HL-60/S4 treated with phorbol 12-myristate 13-acetate at 8.2 ng/mL for 4 days and 3 days (cell line): ENCODE data around the gene SRF.

Experiments
- in situ Hi-C: fragments of 300-500 bp; cut with MboI; formaldehyde crosslinking; loops from 2 replicates; pipeline ENCODE4 v1.15.0; 2022; ENCODE audit warnings: low sequenced_read_pairs

The SRF gene

GRCh38 chr6:43207286-43207685, 36.2 kb downstream of the SRF start:
- in situ Hi-C loops: no loop called here

- in situ Hi-C loops: no loop called here
These were observed 40.9 kb downstream of the SRF start for GRCh38 chr6:43211955-43212354.

GRCh38 chr6:43213431-43213830, 42.4 kb downstream of the SRF start:
- in situ Hi-C loops: no loop called here

- in situ Hi-C loops: no loop called here
These were observed 44.0 kb downstream of the SRF start for GRCh38 chr6:43215066-43215465.

GRCh38 chr6:43216200-43216599, 45.1 kb downstream of the SRF start:
- in situ Hi-C loops: no loop called here

GRCh38 chr6:43217351-43217750, 46.3 kb downstream of the SRF start:
- in situ Hi-C loops: no loop called here

GRCh38 chr6:43219119-43219518, 48.0 kb downstream of the SRF start:
- in situ Hi-C loops: no loop called here

GRCh38 chr6:43219814-43220213, 48.7 kb downstream of the SRF start:
- in situ Hi-C loops: no loop called here

GRCh38 chr6:43220439-43220951, 49.4 kb downstream of the SRF start:
- in situ Hi-C loops: no loop called here

- in situ Hi-C loops: no loop called here
These were observed 50.2 kb downstream of the SRF start for GRCh38 chr6:43221046-43221972.

GRCh38 chr6:43222418-43223059, 51.5 kb downstream of the SRF start:
- in situ Hi-C loops: no loop called here

GRCh38 chr6:43223175-43223574, 52.1 kb downstream of the SRF start:
- in situ Hi-C loops: no loop called here

- in situ Hi-C loops: no loop called here
These were observed 55.3 kb downstream of the SRF start for GRCh38 chr6:43226192-43226851.

- in situ Hi-C loops: no loop called here
These were observed 58.1 kb downstream of the SRF start, which contains the start of gene DNPH1 for GRCh38 chr6:43228951-43229802. Gene DNPH1, minus strand, starts transcription at chr6:43229481. Its CDS starts 25 bp downstream, at chr6:43229456.

- in situ Hi-C loops: no loop called here
These were observed 58.9 kb downstream of the SRF start for GRCh38 chr6:43229803-43230620.

- in situ Hi-C loops: no loop called here
These were observed 60.0 kb downstream of the SRF start for GRCh38 chr6:43231053-43231452.
